ENCODE results near the gene TXNRD2.

The TXNRD2 gene

GRCh38 chr22:19866665-19867009 is 75.0 kb downstream of the TXNRD2 start:
- no peak for DNase-seq (ENCODE audit: low read depth)
- no peak for TF ChIP-seq CTCF (conservative IDR thresholded peaks at IDR 0.05; ENCODE audit: control insufficient read depth, insufficient read depth, low read depth, low read length)

GRCh38 chr22:19865141-19865829 is 76.3 kb downstream of the TXNRD2 start:
- H3K4me3 ChIP-seq (ENCODE audit: control insufficient read depth, low read depth, low read length) = no peak overlapping the region
- DNase-seq (ENCODE audit: low read depth) = no peak
- no peak for TF ChIP-seq CTCF (conservative IDR thresholded peaks at IDR 0.05; ENCODE audit: control insufficient read depth, insufficient read depth, low read depth, low read length)

More at GRCh38 chr22:19866665-19867009, 75.0 kb downstream of the TXNRD2 start:
- no peak overlapping the region for H3K4me3 ChIP-seq (ENCODE audit: control insufficient read depth, low read depth, low read length)

GRCh38 chr22:19864538-19865106 is 77.0 kb downstream of the TXNRD2 start:
- TF ChIP-seq CTCF (conservative IDR thresholded peaks at IDR 0.05; ENCODE audit: control insufficient read depth, insufficient read depth, low read depth, low read length) = no peak
- DNase-seq (ENCODE audit: low read depth) = no peak

GRCh38 chr22:19863571-19863970 is 78.0 kb downstream of the TXNRD2 start:
- no peak for DNase-seq (ENCODE audit: low read depth)
- H3K4me3 ChIP-seq (ENCODE audit: control insufficient read depth, low read depth, low read length) = no peak overlapping the region
- no peak for TF ChIP-seq CTCF (conservative IDR thresholded peaks at IDR 0.05; ENCODE audit: control insufficient read depth, insufficient read depth, low read depth, low read length)

More at GRCh38 chr22:19864538-19865106, 77.0 kb downstream of the TXNRD2 start:
- no peak overlapping the region for H3K4me3 ChIP-seq (ENCODE audit: control insufficient read depth, low read depth, low read length)

GRCh38 chr22:19862619-19863246 is 78.9 kb downstream of the TXNRD2 start:
- TF ChIP-seq CTCF (conservative IDR thresholded peaks at IDR 0.05; ENCODE audit: control insufficient read depth, insufficient read depth, low read depth, low read length) = no peak
- H3K4me3 ChIP-seq (ENCODE audit: control insufficient read depth, low read depth, low read length) = no peak overlapping the region
- no peak for DNase-seq (ENCODE audit: low read depth)

GRCh38 chr22:19859861-19860510 is 81.6 kb downstream of the TXNRD2 start:
- DNase-seq (ENCODE audit: low read depth) = no peak
- H3K4me3 ChIP-seq (ENCODE audit: control insufficient read depth, low read depth, low read length) = no peak overlapping the region
- TF ChIP-seq CTCF (conservative IDR thresholded peaks at IDR 0.05; ENCODE audit: control insufficient read depth, insufficient read depth, low read depth, low read length) = no peak
